Gastrocnemius medialis (tissue), 4 donors: ENCODE results near the gene CCDC92.

Experiments
- CTCF ChIP-seq, 5 experiments: fragments of 450-650 bp in 3 of 5; fragments of 200-600 bp in 2 of 5; sonication (generic) in 2 of 5; IDR thresholded peaks in 4 of 5; conservative IDR thresholded peaks in 1 of 5; 1 replicate in 4 of 5; 2 replicates in 1 of 5; pipeline ENCODE4 v1.5.1; 2016 to 2019; ENCODE audit warnings: antibody characterized with exemption in 5 of 5, mild to moderate bottlenecking in 3 of 5, moderate library complexity in 3 of 5
- POLR2A ChIP-seq, 2 donors: fragments of 450-650 bp; IDR thresholded peaks; one replicate each; pipeline ENCODE4 v1.6.1; 2017; ENCODE audit warnings: antibody characterized with exemption in 2 of 2, mild to moderate bottlenecking in 2 of 2, moderate library complexity in 2 of 2

- TF ChIP-seq CTCF (IDR thresholded peaks at IDR 0.05 in 4 of 5, conservative IDR thresholded peaks at IDR 0.05 in 1 of 5) (no peak), POLR2A (IDR thresholded peaks at IDR 0.05) (no peak)
These were observed 49.6 kb downstream of the CCDC92 start for GRCh38 chr12:123923038-123923437.
